HEK293T (cell line): ENCODE results near the gene FGFBP3.

Experiments used
- BHLHE40 ChIP-seq: fragments of 450-650 bp; IDR thresholded peaks from 2 replicates; pipeline ENCODE4 v1.6.1; 2016; ENCODE audit warnings: mild to moderate bottlenecking, moderate library complexity, borderline replicate concordance
- CTBP1 ChIP-seq: fragments of 450-650 bp; IDR thresholded peaks from 2 replicates; pipeline ENCODE4 v1.6.1; 2016; ENCODE audit warnings: borderline replicate concordance
- HDGF ChIP-seq: fragments of 450-650 bp; IDR thresholded peaks from 2 replicates; pipeline ENCODE4 v1.6.1; 2017; ENCODE audit warnings: antibody characterized with exemption, borderline replicate concordance
- SP1 ChIP-seq: fragments of 450-650 bp; IDR thresholded peaks from 2 replicates; pipeline ENCODE4 v1.6.1; 2017
- SUZ12 ChIP-seq: fragments of 450-650 bp; IDR thresholded peaks from 2 replicates; pipeline ENCODE4 v1.6.1; 2016; ENCODE audit warnings: mild to moderate bottlenecking
- ZNF384 ChIP-seq: fragments of 450-650 bp; IDR thresholded peaks from 2 replicates; pipeline ENCODE4 v1.6.1; 2016

DNA sequence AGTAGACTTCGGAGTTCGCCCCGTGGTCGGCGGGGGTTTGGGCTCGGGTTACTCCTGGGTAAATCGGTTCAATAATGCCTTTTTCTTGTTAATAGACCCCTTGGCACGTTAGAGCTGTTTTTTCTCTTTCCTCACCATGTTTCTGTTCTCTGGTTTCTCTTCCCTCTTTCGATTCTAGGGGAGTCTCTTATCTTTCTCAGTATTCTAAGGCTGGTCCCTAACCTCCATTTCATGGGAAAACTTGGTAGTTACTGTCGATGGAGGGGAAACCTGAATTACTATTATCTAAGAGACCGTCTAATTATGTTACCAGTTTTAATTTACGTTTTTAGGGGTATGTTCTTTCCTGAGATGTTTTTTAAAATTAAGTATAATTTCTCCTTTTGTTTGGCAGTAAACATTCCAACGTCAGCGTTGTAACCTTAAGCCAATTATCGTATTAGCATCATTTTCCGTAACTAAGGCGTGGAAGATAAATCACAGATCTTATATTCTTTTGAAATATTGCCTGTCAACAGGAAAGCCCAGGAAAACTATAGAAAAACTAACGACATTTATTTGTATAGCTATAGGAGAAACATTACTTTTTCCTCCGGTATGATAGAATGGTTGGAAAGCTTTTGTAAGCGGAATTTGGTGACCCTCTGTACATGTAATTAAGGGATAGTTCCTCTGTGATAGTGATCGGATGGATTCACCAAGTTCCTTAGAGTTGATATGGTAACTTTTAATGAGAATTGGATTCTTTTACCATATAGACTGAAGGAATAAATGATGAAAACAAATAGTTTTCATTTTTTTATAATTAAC lies 15.1 kb upstream of the FGFBP3 start:
- TF ChIP-seq HDGF (no peak), ZNF384 (no peak), BHLHE40 (no peak), CTBP1 (no peak), SP1 (no peak), SUZ12 (no peak)
